Fibroblast of lung (primary cell): ENCODE results near the gene SNX30.
A peak's percentile ranks its signal among the peaks of the same experiment; 100 is the strongest.

ENCODE experiments used
- CTCF ChIP-seq, 2 donors: IDR thresholded peaks in 1 of 2; conservative IDR thresholded peaks in 1 of 2; 1 replicate in 1 of 2; 2 replicates in 1 of 2; pipeline ENCODE4 v1.5.1; 2011 to 2012; ENCODE audit warnings: low read length in 2 of 2, control low read depth in 1 of 2, inconsistent platforms in 1 of 2, low read depth in 1 of 2, mild to moderate bottlenecking in 1 of 2
- EZH2 ChIP-seq: IDR thresholded peaks from 2 replicates; pipeline ENCODE4 v1.5.1; 2012; ENCODE audit warnings: low read length, control low read depth, mild to moderate bottlenecking; ENCODE audit errors: missing control alignments

GRCh38 chr9:112793213-112793810 is 42.8 kb downstream of the SNX30 start:
- TF ChIP-seq EZH2 (no peak), CTCF (conservative IDR thresholded peaks at IDR 0.05 in 1 of 2, IDR thresholded peaks at IDR 0.05 in 1 of 2; ENCODE audit: low read depth in 1 of 2, low read length in 2 of 2) (peak; percentile 63 to 72)
